Mesenchymal stem cell (in vitro differentiated cells and primary cell): ENCODE measurements around the gene RILPL1.
"Not testable (repeated sequence)": the region's sequence is repeated elsewhere in the genome, so short reads cannot be mapped to it uniquely, and the experiment has no call there.

Experiments
- DNase-seq: peaks from one replicate; pipeline ENCODE4 v3.0.0-alpha.2; 2013
- H2AFZ ChIP-seq: one replicate; pipeline ENCODE4 v1.6.1; 2013; ENCODE audit warnings: low read depth, mild to moderate bottlenecking, control low read depth, inconsistent platforms, low read length, moderate library complexity
- H2AK5ac ChIP-seq: 2 replicates; pipeline ENCODE4 v1.6.1; 2013; ENCODE audit warnings: low read length, moderate library complexity, mild to moderate bottlenecking, inconsistent platforms; ENCODE audit not compliant: severe bottlenecking
- H2BK120ac ChIP-seq: one replicate; pipeline ENCODE4 v1.6.1; 2013; ENCODE audit warnings: low read depth, mild to moderate bottlenecking, inconsistent platforms, low read length, moderate library complexity
- H2BK12ac ChIP-seq, 2 experiments: one replicate each; pipeline ENCODE4 v1.6.1; 2013; ENCODE audit warnings: inconsistent platforms in 2 of 2, low read length in 2 of 2, mild to moderate bottlenecking in 2 of 2, moderate library complexity in 2 of 2, control low read depth in 1 of 2
- H2BK15ac ChIP-seq: one replicate; pipeline ENCODE4 v1.6.1; 2013; ENCODE audit warnings: mild to moderate bottlenecking, low read depth, inconsistent platforms; ENCODE audit not compliant: poor library complexity, severe bottlenecking
- H2BK5ac ChIP-seq: 2 replicates; pipeline ENCODE4 v1.6.1; 2013; ENCODE audit warnings: low read depth, mild to moderate bottlenecking, low read length, control low read depth, inconsistent platforms; ENCODE audit not compliant: poor library complexity, severe bottlenecking
- H3K14ac ChIP-seq, 2 experiments: one replicate each; pipeline ENCODE4 v1.6.1; 2013; ENCODE audit warnings: inconsistent platforms in 2 of 2, low read length in 2 of 2, control low read depth in 1 of 2, mild to moderate bottlenecking in 1 of 2, moderate library complexity in 1 of 2
- H3K18ac ChIP-seq, 2 experiments: one replicate each; pipeline ENCODE4 v1.6.1; 2013; ENCODE audit warnings: inconsistent platforms in 2 of 2, low read length in 2 of 2, control low read depth in 1 of 2, low read depth in 1 of 2, mild to moderate bottlenecking in 1 of 2
- H3K23ac ChIP-seq, 2 experiments: one replicate each; pipeline ENCODE4 v1.6.1; 2013; ENCODE audit warnings: inconsistent platforms in 2 of 2, low read length in 2 of 2, mild to moderate bottlenecking in 2 of 2, moderate library complexity in 2 of 2, control low read depth in 1 of 2
- H3K27ac ChIP-seq: 2 replicates; pipeline ENCODE4 v1.5.1; 2013; ENCODE audit warnings: mild to moderate bottlenecking, moderate library complexity, low read length, control low read depth, inconsistent platforms; ENCODE audit not compliant: poor library complexity, severe bottlenecking
- H3K27me3 ChIP-seq, 2 experiments: 2 replicates each; pipeline versions ENCODE4 v1.6.1 to v1.7.0; 2013; ENCODE audit warnings: low read length in 2 of 2, mild to moderate bottlenecking in 2 of 2, moderate library complexity in 2 of 2, control low read depth in 1 of 2, inconsistent platforms in 1 of 2; ENCODE audit not compliant: control insufficient read depth in 1 of 2, insufficient read depth in 1 of 2
- H3K36me3 ChIP-seq, 2 experiments: 2 replicates each; pipeline versions ENCODE4 v1.6.1 to v1.7.0; 2013; ENCODE audit warnings: low read length in 2 of 2, control low read depth in 1 of 2, inconsistent platforms in 1 of 2, low read depth in 1 of 2, mild to moderate bottlenecking in 1 of 2; ENCODE audit not compliant: insufficient read depth in 2 of 2, control insufficient read depth in 1 of 2
- H3K4ac ChIP-seq, 2 experiments: one replicate each; pipeline ENCODE4 v1.6.1; 2013; ENCODE audit warnings: inconsistent platforms in 2 of 2, low read length in 2 of 2, mild to moderate bottlenecking in 2 of 2, moderate library complexity in 2 of 2, control low read depth in 1 of 2, low read depth in 1 of 2
- H3K4me1 ChIP-seq: 2 replicates; pipeline ENCODE4 v1.6.1; 2013; ENCODE audit warnings: low read depth, low read length, control low read depth; ENCODE audit not compliant: control insufficient read depth, insufficient read depth
- H3K4me2 ChIP-seq: 2 replicates; pipeline ENCODE4 v1.6.1; 2013; ENCODE audit warnings: low read length, mild to moderate bottlenecking, inconsistent platforms; ENCODE audit not compliant: poor library complexity, severe bottlenecking
- H3K4me3 ChIP-seq, 2 experiments: 2 replicates each; pipeline versions ENCODE4 v1.5.1 to v1.7.0; 2013; ENCODE audit warnings: low read length in 2 of 2, mild to moderate bottlenecking in 2 of 2, control low read depth in 1 of 2, low read depth in 1 of 2; ENCODE audit not compliant: insufficient read depth in 1 of 2
- H3K79me1 ChIP-seq: replicated peaks from 2 replicates; pipeline ENCODE4 v1.6.1; 2013; ENCODE audit warnings: mild to moderate bottlenecking, control low read depth, low read length, inconsistent platforms; ENCODE audit not compliant: poor library complexity, severe bottlenecking
- H3K9ac ChIP-seq: 2 replicates; pipeline ENCODE4 v1.7.0; 2013; ENCODE audit warnings: mild to moderate bottlenecking, low read length, moderate library complexity
- H3K9me3 ChIP-seq: 2 replicates; pipeline ENCODE4 v1.7.0; 2013; ENCODE audit warnings: mild to moderate bottlenecking, low read length; ENCODE audit not compliant: control insufficient read depth
- H4K8ac ChIP-seq: one replicate; pipeline ENCODE4 v1.6.1; 2013; ENCODE audit warnings: inconsistent platforms, mild to moderate bottlenecking, low read length, moderate library complexity
- H4K91ac ChIP-seq: one replicate; pipeline ENCODE4 v1.6.1; 2013; ENCODE audit warnings: mild to moderate bottlenecking, low read length, inconsistent platforms
- WGBS: methylation state at CpG from one replicate; pipeline ENCODE4 v1.1.7; 2013; ENCODE audit warnings: mixed read lengths; 5-methylcytosine and 5-hydroxymethylcytosine counted together

RILPL1 gene

GRCh38 chr12:123497065-123497464 is 36.5 kb downstream of the RILPL1 start:
- no peak for DNase-seq

GRCh38 chr12:123494124-123494851 is 39.2 kb downstream of the RILPL1 start:
- peaks cover 4% of the 10 kb centered on the region for H3K79me1 ChIP-seq
- no peak overlapping the region for H2BK120ac ChIP-seq
- H3K27me3 ChIP-seq: no peaks in the 10 kb centered on the region
- H3K18ac ChIP-seq: no peak overlapping the region
- no peak overlapping the region for H4K8ac ChIP-seq
- no peak overlapping the region for H3K4me2 ChIP-seq
- H2BK12ac ChIP-seq: peak overlapping the region in 1 of 2 experiments; percentile 60
- no peak overlapping the region for H2AFZ ChIP-seq
- H3K14ac ChIP-seq: no peak overlapping the region
- WGBS: 94% methylated on average over 17 of the region's 18 CpGs
- H3K4me3 ChIP-seq: no peak overlapping the region
- H3K23ac ChIP-seq: no peak overlapping the region
- DNase-seq: no peak
- H3K4me1 ChIP-seq: peaks cover 10% of the 10 kb centered on the region
- H3K36me3 ChIP-seq: peaks cover 38 to 46% of the 10 kb centered on the region in 2 experiments
- H3K4ac ChIP-seq: no peak overlapping the region
- no peak overlapping the region for H3K27ac ChIP-seq
- H3K9ac ChIP-seq: no peak overlapping the region
- H3K9me3 ChIP-seq: no peaks in the 10 kb centered on the region
- no peak overlapping the region for H2BK5ac ChIP-seq
- no peak overlapping the region for H2AK5ac ChIP-seq
- H4K91ac ChIP-seq: no peak overlapping the region
- no peak overlapping the region for H2BK15ac ChIP-seq

More at GRCh38 chr12:123497065-123497464, 36.5 kb downstream of the RILPL1 start:
- Histone ChIP-seq H2BK15ac (no peak overlapping the region), H3K23ac (no peak overlapping the region), H3K9me3 (no peaks in the 10 kb centered on the region), H3K9ac (no peak overlapping the region), H3K27me3 (no peaks in the 10 kb centered on the region), H2AK5ac (no peak overlapping the region), H4K91ac (no peak overlapping the region), H3K18ac (no peak overlapping the region), H2BK120ac (no peak overlapping the region), H3K36me3 (peaks cover 39 to 43% of the 10 kb centered on the region in 2 experiments), H2AFZ (no peak overlapping the region), H3K79me1 (peaks cover 4% of the 10 kb centered on the region), H3K4me1 (peaks cover 4% of the 10 kb centered on the region), H3K4me3 (no peak overlapping the region), H3K4me2 (no peak overlapping the region), H3K14ac (no peak overlapping the region), H2BK5ac (no peak overlapping the region), H3K27ac (no peak overlapping the region), H4K8ac (no peak overlapping the region), H2BK12ac (no peak overlapping the region), H3K4ac (no peak overlapping the region)
- WGBS: 99% methylated on average over 6 of the region's 7 CpGs

- H4K91ac ChIP-seq, H4K8ac ChIP-seq, H3K9ac ChIP-seq, H2BK12ac ChIP-seq, H3K4me1 ChIP-seq, H2BK120ac ChIP-seq, H2AK5ac ChIP-seq, H3K14ac ChIP-seq, H3K27me3 ChIP-seq, H3K27ac ChIP-seq, H3K4me3 ChIP-seq, H3K79me1 ChIP-seq, H2BK15ac ChIP-seq, H3K9me3 ChIP-seq, H3K4ac ChIP-seq, DNase-seq, H3K18ac ChIP-seq, H3K4me2 ChIP-seq, H2AFZ ChIP-seq, H3K23ac ChIP-seq, H2BK5ac ChIP-seq: not testable (repeated sequence)
- peaks cover 28 to 30% of the 10 kb centered on the region in 2 experiments for H3K36me3 ChIP-seq
- WGBS: 89% methylated on average over 6 of the region's 7 CpGs
Observed at GRCh38 chr12:123492339-123493039, 41.0 kb downstream of the RILPL1 start.

- H2BK120ac ChIP-seq: no peak overlapping the region
- H3K18ac ChIP-seq: no peak overlapping the region
- peaks cover 20% of the 10 kb centered on the region in 2 experiments for H3K36me3 ChIP-seq
- H3K4me3 ChIP-seq: no peak overlapping the region
- no peak overlapping the region for H4K91ac ChIP-seq
- no peaks in the 10 kb centered on the region for H3K27me3 ChIP-seq
- H3K4ac ChIP-seq: no peak overlapping the region
- H3K4me2 ChIP-seq: no peak overlapping the region
- no peak overlapping the region for H3K14ac ChIP-seq
- no peak overlapping the region for H3K23ac ChIP-seq
- H4K8ac ChIP-seq: no peak overlapping the region
- no peak overlapping the region for H2AFZ ChIP-seq
- no peak overlapping the region for H3K9ac ChIP-seq
- H2BK12ac ChIP-seq: no peak overlapping the region
- H2BK5ac ChIP-seq: no peak overlapping the region
- H2AK5ac ChIP-seq: no peak overlapping the region
- H3K27ac ChIP-seq: no peak overlapping the region
- H3K79me1 ChIP-seq: no peaks in the 10 kb centered on the region
- DNase-seq: no peak
- H2BK15ac ChIP-seq: no peak overlapping the region
- peaks cover 10% of the 10 kb centered on the region for H3K4me1 ChIP-seq
- no peaks in the 10 kb centered on the region for H3K9me3 ChIP-seq
- WGBS: 97% methylated on average over 13 of the region's 13 CpGs
Observed at GRCh38 chr12:123491481-123491880, 42.0 kb downstream of the RILPL1 start.
